ENCODE measurements around the gene AADAT. TPM values are rescaled to one million over a fixed set of nuclear protein-coding genes. Genes with fewer than 3 reads are reported as not detected.

Gene AADAT
- polyA plus RNA-seq, 4 donors: 1.7 to 20.9 TPM; not detected in 2

DNA sequence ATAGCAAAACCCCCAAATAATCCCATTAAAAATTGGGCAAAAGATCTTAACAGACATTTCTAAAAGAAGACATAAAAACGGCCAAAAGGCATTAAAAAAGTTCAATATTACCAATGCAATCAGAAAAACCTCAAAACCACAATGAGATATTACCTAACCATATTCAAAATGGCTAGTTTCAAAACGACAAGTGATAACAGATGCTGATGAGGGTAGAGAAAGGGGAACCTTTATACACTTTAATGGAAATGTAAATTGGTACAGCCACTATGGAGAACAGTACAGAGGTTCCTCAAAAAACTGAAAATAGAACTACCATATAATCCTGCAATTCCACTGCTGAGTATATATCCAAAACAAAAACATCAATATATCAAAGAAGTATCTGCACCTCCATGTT, 6.2 kb downstream of the AADAT start:
- Histone ChIP-seq H3K9me3 (ENCODE audit: control insufficient read depth in 2 of 2, insufficient read depth in 1 of 2, low read depth in 1 of 2, low read length in 1 of 2) (peaks cover 0 to 3% of the 10 kb centered on the region in 2 donors), H3K4me1 (ENCODE audit: control insufficient read depth in 3 of 3, insufficient read depth in 2 of 3, low read depth in 1 of 3, low read length in 2 of 3) (no peaks in the 10 kb centered on the region), H3K36me3 (ENCODE audit: control insufficient read depth in 3 of 3, insufficient read depth in 2 of 3, low read depth in 1 of 3, low read length in 3 of 3) (peaks cover 0 to 10% (median 0%) of the 10 kb centered on the region in 3 donors), H3K4me3 (ENCODE audit: low read depth in 1 of 3, low read length in 3 of 3) (no peak overlapping the region), H3K27me3 (ENCODE audit: control insufficient read depth in 3 of 3, insufficient read depth in 3 of 3, low read length in 3 of 3) (no peaks in the 10 kb centered on the region), H3K27ac (ENCODE audit: low read depth in 1 of 3, low read length in 2 of 3) (no peak overlapping the region)
- FAIRE-seq: no peak
- no peak for DNase-seq
- 49 to 71% (median 66%) methylated on average over 2 of the region's 2 CpGs for WGBS, 3 donors

DNA sequence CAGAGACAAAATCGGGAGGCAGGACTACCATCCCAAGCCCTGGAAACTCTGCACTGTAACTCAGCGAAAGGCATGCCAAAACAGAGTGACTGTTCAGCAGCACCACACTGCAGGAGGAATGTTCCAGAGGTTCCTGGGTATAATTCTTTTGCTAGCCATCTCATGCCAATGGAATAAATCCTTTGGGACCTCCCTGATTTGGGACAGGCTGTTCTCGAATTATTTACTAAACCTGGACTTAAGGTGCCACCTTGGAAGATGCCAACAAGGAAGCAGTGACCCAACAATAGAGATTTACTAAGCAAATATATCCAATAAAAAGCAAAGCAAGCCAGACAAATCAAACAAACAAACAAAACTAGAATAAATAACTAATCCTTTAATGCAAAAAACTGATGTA, 9.3 kb downstream of the AADAT start:
- H3K27ac ChIP-seq (ENCODE audit: low read depth in 1 of 3, low read length in 2 of 3): no peak overlapping the region
- no peaks in the 10 kb centered on the region for H3K4me1 ChIP-seq (ENCODE audit: control insufficient read depth in 3 of 3, insufficient read depth in 2 of 3, low read depth in 1 of 3, low read length in 2 of 3)
- H3K9me3 ChIP-seq (ENCODE audit: control insufficient read depth in 2 of 2, insufficient read depth in 1 of 2, low read depth in 1 of 2, low read length in 1 of 2): peaks cover 0 to 3% of the 10 kb centered on the region in 2 donors
- FAIRE-seq: no peak
- H3K36me3 ChIP-seq (ENCODE audit: control insufficient read depth in 3 of 3, insufficient read depth in 2 of 3, low read depth in 1 of 3, low read length in 3 of 3): peaks cover 0 to 6% (median 0%) of the 10 kb centered on the region in 3 donors
- no peak overlapping the region for H3K4me3 ChIP-seq (ENCODE audit: low read depth in 1 of 3, low read length in 3 of 3)
- 76 to 91% (median 84%) methylated on average over 3 of the region's 3 CpGs for WGBS, 3 donors
- H3K27me3 ChIP-seq (ENCODE audit: control insufficient read depth in 3 of 3, insufficient read depth in 3 of 3, low read length in 3 of 3): no peaks in the 10 kb centered on the region
- DNase-seq: no peak

DNA sequence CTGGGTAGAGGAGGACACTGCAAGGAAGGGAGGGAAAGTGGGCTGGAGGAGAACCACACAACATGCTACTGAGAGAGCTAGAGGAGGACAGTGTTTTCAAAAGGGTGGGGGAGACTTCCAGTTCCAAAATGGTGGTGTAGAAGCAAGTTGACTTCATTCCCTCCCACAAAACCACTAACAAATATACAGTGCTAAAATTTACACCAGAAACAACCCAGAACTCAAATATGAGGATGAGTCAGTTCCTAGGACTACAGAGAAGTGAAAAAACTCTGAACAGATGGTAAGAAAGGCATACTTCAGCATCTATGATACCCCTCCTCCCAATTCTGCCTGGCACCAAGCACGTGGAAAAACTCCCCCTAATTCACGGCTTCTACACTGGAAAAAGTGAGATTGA, 9.8 kb downstream of the AADAT start:
- 77 to 89% (median 80%) methylated on average over 2 of the region's 2 CpGs for WGBS, 3 donors
- H3K9me3 ChIP-seq (ENCODE audit: control insufficient read depth in 2 of 2, insufficient read depth in 1 of 2, low read depth in 1 of 2, low read length in 1 of 2): peaks cover 0 to 3% of the 10 kb centered on the region in 2 donors
- peaks cover 0 to 10% (median 0%) of the 10 kb centered on the region in 3 donors for H3K36me3 ChIP-seq (ENCODE audit: control insufficient read depth in 3 of 3, insufficient read depth in 2 of 3, low read depth in 1 of 3, low read length in 3 of 3)
- DNase-seq (no peak), FAIRE-seq (no peak)
- H3K27ac ChIP-seq (ENCODE audit: low read depth in 1 of 3, low read length in 2 of 3): no peak overlapping the region
- no peak overlapping the region for H3K4me3 ChIP-seq (ENCODE audit: low read depth in 1 of 3, low read length in 3 of 3)
- no peaks in the 10 kb centered on the region for H3K27me3 ChIP-seq (ENCODE audit: control insufficient read depth in 3 of 3, insufficient read depth in 3 of 3, low read length in 3 of 3)
- H3K4me1 ChIP-seq (ENCODE audit: control insufficient read depth in 3 of 3, insufficient read depth in 2 of 3, low read depth in 1 of 3, low read length in 2 of 3): no peaks in the 10 kb centered on the region

DNA sequence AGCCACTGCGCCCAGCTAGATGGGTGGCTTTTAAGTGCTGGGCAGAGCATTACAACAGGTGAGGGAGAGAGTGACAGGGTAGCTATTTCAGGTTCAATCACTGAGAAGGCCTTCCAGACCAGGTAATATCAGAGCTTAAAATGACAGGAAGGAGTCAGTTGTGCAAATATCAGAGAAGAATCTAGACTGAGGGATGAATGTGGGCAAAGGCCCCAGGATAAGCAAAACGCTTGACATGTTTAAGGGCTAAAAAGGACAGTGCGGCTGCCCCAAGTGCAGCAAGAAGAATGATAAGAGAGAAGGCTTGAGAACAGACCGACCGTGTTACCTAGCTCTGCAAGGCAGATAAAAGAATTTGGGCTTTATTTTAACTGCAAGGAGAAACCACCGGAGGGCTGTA, 18.6 kb downstream of the AADAT start:
- 91 to 96% (median 92%) methylated on average over 6 of the region's 6 CpGs for WGBS, 3 donors

DNA sequence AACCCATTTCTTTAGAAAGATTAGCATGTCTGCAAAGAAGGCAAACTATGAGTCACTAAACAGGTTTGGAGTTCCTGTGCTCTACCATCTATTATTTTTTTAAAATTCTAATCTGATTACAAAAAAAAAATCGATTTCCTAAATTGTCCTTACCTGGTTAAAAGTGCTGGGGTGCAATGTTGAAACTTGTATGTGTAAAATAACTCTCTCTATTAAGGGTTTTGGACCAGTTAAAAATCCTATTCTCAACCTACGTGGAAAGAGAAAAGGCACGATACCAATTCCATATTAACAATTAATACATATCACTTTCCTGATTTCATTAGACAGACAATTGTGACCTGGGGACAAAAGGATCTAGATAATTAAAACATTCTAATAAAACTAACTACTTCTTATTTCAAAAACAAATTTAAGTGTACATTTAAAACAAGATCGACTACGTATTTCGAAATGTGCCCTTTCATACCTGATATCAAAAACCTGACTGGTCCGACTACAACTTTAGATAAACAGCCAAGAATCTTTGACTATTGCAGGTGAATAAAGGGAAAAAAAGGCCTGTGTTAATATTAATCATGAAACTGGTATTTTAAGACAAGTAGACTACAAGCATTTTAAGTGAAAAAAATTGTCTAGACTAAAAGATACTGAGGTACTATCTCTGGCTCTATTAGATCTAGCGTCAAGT, 21.2 kb downstream of the AADAT start:
- DNase-seq: no peak
- Histone ChIP-seq H3K27me3 (ENCODE audit: control insufficient read depth in 3 of 3, insufficient read depth in 3 of 3, low read length in 3 of 3) (no peaks in the 10 kb centered on the region), H3K4me3 (ENCODE audit: low read depth in 1 of 3, low read length in 3 of 3) (no peak overlapping the region), H3K36me3 (ENCODE audit: control insufficient read depth in 3 of 3, insufficient read depth in 2 of 3, low read depth in 1 of 3, low read length in 3 of 3) (peaks cover 0 to 25% (median 0%) of the 10 kb centered on the region in 3 donors), H3K4me1 (ENCODE audit: control insufficient read depth in 3 of 3, insufficient read depth in 2 of 3, low read depth in 1 of 3, low read length in 2 of 3) (no peaks in the 10 kb centered on the region), H3K9me3 (ENCODE audit: control insufficient read depth in 2 of 2, insufficient read depth in 1 of 2, low read depth in 1 of 2, low read length in 1 of 2) (no peaks in the 10 kb centered on the region), H3K27ac (ENCODE audit: low read depth in 1 of 3, low read length in 2 of 3) (no peak overlapping the region)
- WGBS, 3 donors: 81 to 91% (median 81%) methylated on average over 8 of the region's 8 CpGs
- FAIRE-seq: no peak

More for the DNA sequence above, 18.6 kb downstream of the AADAT start:
- FAIRE-seq (no peak), DNase-seq (no peak)
- no peak overlapping the region for H3K4me3 ChIP-seq (ENCODE audit: low read depth in 1 of 3, low read length in 3 of 3)
- no peak overlapping the region for H3K27ac ChIP-seq (ENCODE audit: low read depth in 1 of 3, low read length in 2 of 3)
- peaks cover 0 to 30% (median 0%) of the 10 kb centered on the region in 3 donors for H3K36me3 ChIP-seq (ENCODE audit: control insufficient read depth in 3 of 3, insufficient read depth in 2 of 3, low read depth in 1 of 3, low read length in 3 of 3)
- no peaks in the 10 kb centered on the region for H3K9me3 ChIP-seq (ENCODE audit: control insufficient read depth in 2 of 2, insufficient read depth in 1 of 2, low read depth in 1 of 2, low read length in 1 of 2)
- no peaks in the 10 kb centered on the region for H3K4me1 ChIP-seq (ENCODE audit: control insufficient read depth in 3 of 3, insufficient read depth in 2 of 3, low read depth in 1 of 3, low read length in 2 of 3)
- H3K27me3 ChIP-seq (ENCODE audit: control insufficient read depth in 3 of 3, insufficient read depth in 3 of 3, low read length in 3 of 3): no peaks in the 10 kb centered on the region

DNA sequence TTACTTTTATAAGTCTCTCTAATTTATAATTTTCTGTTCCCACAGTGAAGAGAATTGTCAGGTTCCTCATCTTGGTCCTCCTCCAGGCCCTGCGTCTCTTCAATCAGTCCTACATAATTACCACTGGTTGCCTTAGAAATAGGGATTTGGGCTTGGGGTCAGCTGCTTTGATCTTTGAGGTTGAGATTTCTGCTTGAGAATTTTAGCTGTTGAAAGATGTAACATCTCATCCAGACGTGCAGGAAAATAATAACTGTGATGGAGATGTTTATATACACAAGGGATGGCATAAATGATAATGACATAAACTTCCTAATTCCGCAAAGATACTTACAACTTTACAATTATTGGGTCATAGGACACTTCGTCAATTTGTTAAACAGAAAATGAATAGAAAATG, 30.3 kb downstream of the AADAT start:
- DNase-seq (no peak), FAIRE-seq (no peak)
- no peaks in the 10 kb centered on the region for H3K4me1 ChIP-seq (ENCODE audit: control insufficient read depth in 3 of 3, insufficient read depth in 2 of 3, low read depth in 1 of 3, low read length in 2 of 3)
- 84 to 93% (median 86%) methylated on average over 4 of the region's 4 CpGs for WGBS, 3 donors
- peaks cover 0 to 7% (median 0%) of the 10 kb centered on the region in 3 donors for H3K36me3 ChIP-seq (ENCODE audit: control insufficient read depth in 3 of 3, insufficient read depth in 2 of 3, low read depth in 1 of 3, low read length in 3 of 3)
- H3K27me3 ChIP-seq (ENCODE audit: control insufficient read depth in 3 of 3, insufficient read depth in 3 of 3, low read length in 3 of 3): no peaks in the 10 kb centered on the region
- H3K9me3 ChIP-seq (ENCODE audit: control insufficient read depth in 2 of 2, insufficient read depth in 1 of 2, low read depth in 1 of 2, low read length in 1 of 2): no peaks in the 10 kb centered on the region
- no peak overlapping the region for H3K4me3 ChIP-seq (ENCODE audit: low read depth in 1 of 3, low read length in 3 of 3)
- H3K27ac ChIP-seq (ENCODE audit: low read depth in 1 of 3, low read length in 2 of 3): no peak overlapping the region

DNA sequence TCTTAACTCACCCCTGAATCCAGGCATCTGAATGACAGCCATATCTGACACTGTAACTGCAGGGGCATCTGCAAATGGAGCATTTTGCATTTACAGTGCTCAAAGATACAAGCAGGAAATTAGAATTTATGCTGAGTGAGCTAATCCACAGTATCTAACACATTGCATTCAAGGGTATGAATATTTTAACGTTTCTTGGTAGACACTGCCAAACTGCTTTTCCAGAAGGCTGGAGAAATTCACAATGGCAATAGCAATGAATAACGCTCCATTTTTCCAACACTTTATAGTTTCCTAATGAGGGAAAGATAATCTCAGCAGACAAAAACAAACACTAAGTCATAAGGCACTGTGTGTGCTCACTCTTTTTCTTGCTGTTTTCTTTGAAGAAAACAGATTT, 30.9 kb downstream of the AADAT start:
- FAIRE-seq: no peak
- 77 to 79% (median 79%) methylated on average over 2 of the region's 2 CpGs for WGBS, 3 donors

DNA sequence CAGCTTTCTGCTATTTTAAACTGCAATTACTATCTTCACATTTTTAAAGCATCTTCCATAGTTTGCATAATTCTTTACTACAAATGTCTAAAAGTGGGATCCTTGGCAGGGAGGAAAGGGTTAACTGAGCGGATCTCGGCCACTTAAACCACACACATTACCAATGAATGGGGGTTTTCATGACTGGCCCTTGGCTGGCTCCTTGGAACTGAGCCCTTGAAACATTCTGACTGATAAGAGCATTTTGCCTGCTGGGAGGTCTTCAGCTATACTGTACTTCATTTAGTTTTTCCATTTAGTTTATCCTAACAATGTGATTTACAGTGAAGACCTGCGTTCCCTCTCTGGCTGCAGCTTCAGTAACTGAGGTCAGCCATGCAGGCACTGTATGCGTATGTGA, 31.9 kb downstream of the AADAT start:
- peaks cover 0 to 7% (median 0%) of the 10 kb centered on the region in 3 donors for H3K36me3 ChIP-seq (ENCODE audit: control insufficient read depth in 3 of 3, insufficient read depth in 2 of 3, low read depth in 1 of 3, low read length in 3 of 3)
- FAIRE-seq (no peak), DNase-seq (no peak)
- WGBS, 3 donors: 76 to 84% (median 77%) methylated on average over 4 of the region's 4 CpGs
- H3K27ac ChIP-seq (ENCODE audit: low read depth in 1 of 3, low read length in 2 of 3): no peak overlapping the region
- H3K9me3 ChIP-seq (ENCODE audit: control insufficient read depth in 2 of 2, insufficient read depth in 1 of 2, low read depth in 1 of 2, low read length in 1 of 2): no peaks in the 10 kb centered on the region
- no peaks in the 10 kb centered on the region for H3K27me3 ChIP-seq (ENCODE audit: control insufficient read depth in 3 of 3, insufficient read depth in 3 of 3, low read length in 3 of 3)
- H3K4me3 ChIP-seq (ENCODE audit: low read depth in 1 of 3, low read length in 3 of 3): no peak overlapping the region
- no peaks in the 10 kb centered on the region for H3K4me1 ChIP-seq (ENCODE audit: control insufficient read depth in 3 of 3, insufficient read depth in 2 of 3, low read depth in 1 of 3, low read length in 2 of 3)

More for the DNA sequence above, 30.9 kb downstream of the AADAT start:
- H3K4me3 ChIP-seq (ENCODE audit: low read depth in 1 of 3, low read length in 3 of 3): no peak overlapping the region
- H3K9me3 ChIP-seq (ENCODE audit: control insufficient read depth in 2 of 2, insufficient read depth in 1 of 2, low read depth in 1 of 2, low read length in 1 of 2): no peaks in the 10 kb centered on the region
- no peak for DNase-seq
- H3K27me3 ChIP-seq (ENCODE audit: control insufficient read depth in 3 of 3, insufficient read depth in 3 of 3, low read length in 3 of 3): no peaks in the 10 kb centered on the region
- H3K36me3 ChIP-seq (ENCODE audit: control insufficient read depth in 3 of 3, insufficient read depth in 2 of 3, low read depth in 1 of 3, low read length in 3 of 3): peaks cover 0 to 7% (median 0%) of the 10 kb centered on the region in 3 donors
- H3K4me1 ChIP-seq (ENCODE audit: control insufficient read depth in 3 of 3, insufficient read depth in 2 of 3, low read depth in 1 of 3, low read length in 2 of 3): no peaks in the 10 kb centered on the region
- no peak overlapping the region for H3K27ac ChIP-seq (ENCODE audit: low read depth in 1 of 3, low read length in 2 of 3)

DNA sequence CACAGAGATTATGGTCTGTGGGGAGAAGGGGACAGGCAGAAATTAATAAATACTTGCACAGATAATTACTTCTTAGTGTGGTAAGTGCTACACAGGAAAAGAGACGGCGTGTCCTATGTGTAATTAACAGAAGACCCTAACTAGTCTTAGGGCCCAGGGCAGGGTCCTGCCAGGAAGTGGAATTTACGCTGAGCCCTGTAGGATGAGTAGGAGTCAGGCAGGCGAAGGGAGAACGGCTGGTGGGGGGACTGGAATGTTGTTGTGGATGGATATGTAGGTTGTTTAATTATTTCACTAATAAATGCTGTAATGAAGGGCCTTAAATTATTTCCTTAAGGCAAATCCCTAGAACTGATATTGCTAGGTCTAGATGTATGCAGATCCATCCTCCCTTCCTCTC, 36.8 kb downstream of the AADAT start:
- Histone ChIP-seq H3K9me3 (ENCODE audit: control insufficient read depth in 2 of 2, insufficient read depth in 1 of 2, low read depth in 1 of 2, low read length in 1 of 2) (no peaks in the 10 kb centered on the region), H3K4me3 (ENCODE audit: low read depth in 1 of 3, low read length in 3 of 3) (no peak overlapping the region), H3K27ac (ENCODE audit: low read depth in 1 of 3, low read length in 2 of 3) (no peak overlapping the region), H3K36me3 (ENCODE audit: control insufficient read depth in 3 of 3, insufficient read depth in 2 of 3, low read depth in 1 of 3, low read length in 3 of 3) (peaks cover 0 to 1% (median 0%) of the 10 kb centered on the region in 3 donors), H3K4me1 (ENCODE audit: control insufficient read depth in 3 of 3, insufficient read depth in 2 of 3, low read depth in 1 of 3, low read length in 2 of 3) (no peaks in the 10 kb centered on the region), H3K27me3 (ENCODE audit: control insufficient read depth in 3 of 3, insufficient read depth in 3 of 3, low read length in 3 of 3) (no peaks in the 10 kb centered on the region)
- 79 to 89% (median 87%) methylated on average over 5 of the region's 5 CpGs for WGBS, 3 donors
- no peak for FAIRE-seq
- DNase-seq: no peak

Measured in small intestine (tissue), 7 donors.